Upper lobe of left lung (tissue), 6 donors: ENCODE results near the gene SLC26A3. TPM values are rescaled to one million over a fixed set of nuclear protein-coding genes. Genes with fewer than 3 reads are reported as not detected.

Source experiments
- ATAC-seq, 2 donors: fragments of 200-7000 bp; cut with Tn5 transposase; one replicate each; pipeline ENCODE4 v1.9.1; 2022; ENCODE audit warnings: mild to moderate bottlenecking in 2 of 2, moderate library complexity in 2 of 2; ENCODE audit not compliant: low FRiP score in 2 of 2
- DNase-seq, 2 donors: peaks; one replicate each; pipeline ENCODE4 v3.0.0-alpha.2; 2019 to 2020
- H3K27ac ChIP-seq, 4 donors: fragments of 200-600 bp; sonication (generic); one replicate each; pipeline ENCODE4 v1.5.1; 2016 to 2019
- H3K27me3 ChIP-seq, 4 donors: fragments of 200-600 bp; sonication (generic); one replicate each; pipeline ENCODE4 v1.5.1; 2017 to 2019
- H3K36me3 ChIP-seq, 4 donors: fragments of 200-600 bp; sonication (generic); one replicate each; pipeline ENCODE4 v1.5.1; 2016 to 2019
- H3K4me1 ChIP-seq, 4 donors: fragments of 200-600 bp; sonication (generic); one replicate each; pipeline ENCODE4 v1.5.1; 2018 to 2019
- H3K4me3 ChIP-seq, 4 donors: fragments of 200-600 bp; sonication (generic); one replicate each; pipeline ENCODE4 v1.5.1; 2017 to 2019; ENCODE audit warnings: mild to moderate bottlenecking in 2 of 4, moderate library complexity in 1 of 4
- H3K9me3 ChIP-seq, 4 donors: fragments of 200-600 bp; sonication (generic); one replicate each; pipeline ENCODE4 v1.5.1; 2018 to 2019
- EP300 ChIP-seq, 4 donors: sonication (generic); formaldehyde crosslinking; IDR thresholded peaks; one replicate each; pipeline ENCODE4 v1.5.1; 2017; ENCODE audit warnings: antibody characterized with exemption in 4 of 4, control low read depth in 2 of 4
- POLR2A ChIP-seq, 4 donors: fragments of 450-650 bp; IDR thresholded peaks; one replicate each; pipeline ENCODE4 v1.5.1; 2016 to 2017; ENCODE audit warnings: antibody characterized with exemption in 4 of 4, mild to moderate bottlenecking in 2 of 4
- POLR2AphosphoS5 ChIP-seq, 2 donors: sonication (generic); formaldehyde crosslinking; IDR thresholded peaks; one replicate each; pipeline ENCODE4 v1.5.1; 2017; ENCODE audit warnings: antibody characterized with exemption in 2 of 2
- WGBS, 2 donors: methylation state at CpG; one replicate each; pipeline ENCODE4 v1.1.5; 2017 to 2018; 5-methylcytosine and 5-hydroxymethylcytosine counted together
- total RNA-seq, 6 donors: library from RNA; depleted of rRNA in 4 of 6; stranded (reverse); fragments of >200 nt in 4 of 6; gene quantifications; one replicate each; pipeline versions ENCODE4 v1.1.0 to v1.2.1, GENCODE V29; 2016 to 2021
- TF ChIP-seq, protein P1 (sequence below), 6 experiments: fragments of 450-650 bp in 4 of 6; fragments of 200-600 bp in 2 of 6; sonication (generic) in 2 of 6; IDR thresholded peaks; one replicate each; pipeline ENCODE4 v1.5.1; 2016 to 2019; ENCODE audit warnings: antibody characterized with exemption in 6 of 6
- donor health status: DM: no; HTN: no; CAD: no; lungs with moderate emphysema.
- donor health status: DM: no; HTN: yes; CAD: no; lungs with severe emphysema.

SLC26A3 gene
- total RNA-seq, 6 donors from 2014 or later, result 0.43 to 5.4 (median 0.67) TPM; not detected in 3

GRCh38 chr7:107789647-107790046 lies 13.4 kb downstream of the SLC26A3 start:
- no peak overlapping the region for H3K4me3 ChIP-seq
- no peak for DNase-seq
- no peak for ATAC-seq
- WGBS, 2 donors, result 91 to 92% methylated on average over 6 of the region's 6 CpGs
- H3K9me3 ChIP-seq, result no peaks in the 10 kb centered on the region
- H3K27ac ChIP-seq, result no peak overlapping the region
- H3K36me3 ChIP-seq, result no peaks in the 10 kb centered on the region
- H3K27me3 ChIP-seq, result no peaks in the 10 kb centered on the region
- no peaks in the 10 kb centered on the region for H3K4me1 ChIP-seq
- no peak for TF ChIP-seq POLR2AphosphoS5 (IDR thresholded peaks at IDR 0.05)
- TF ChIP-seq, protein P1, sequence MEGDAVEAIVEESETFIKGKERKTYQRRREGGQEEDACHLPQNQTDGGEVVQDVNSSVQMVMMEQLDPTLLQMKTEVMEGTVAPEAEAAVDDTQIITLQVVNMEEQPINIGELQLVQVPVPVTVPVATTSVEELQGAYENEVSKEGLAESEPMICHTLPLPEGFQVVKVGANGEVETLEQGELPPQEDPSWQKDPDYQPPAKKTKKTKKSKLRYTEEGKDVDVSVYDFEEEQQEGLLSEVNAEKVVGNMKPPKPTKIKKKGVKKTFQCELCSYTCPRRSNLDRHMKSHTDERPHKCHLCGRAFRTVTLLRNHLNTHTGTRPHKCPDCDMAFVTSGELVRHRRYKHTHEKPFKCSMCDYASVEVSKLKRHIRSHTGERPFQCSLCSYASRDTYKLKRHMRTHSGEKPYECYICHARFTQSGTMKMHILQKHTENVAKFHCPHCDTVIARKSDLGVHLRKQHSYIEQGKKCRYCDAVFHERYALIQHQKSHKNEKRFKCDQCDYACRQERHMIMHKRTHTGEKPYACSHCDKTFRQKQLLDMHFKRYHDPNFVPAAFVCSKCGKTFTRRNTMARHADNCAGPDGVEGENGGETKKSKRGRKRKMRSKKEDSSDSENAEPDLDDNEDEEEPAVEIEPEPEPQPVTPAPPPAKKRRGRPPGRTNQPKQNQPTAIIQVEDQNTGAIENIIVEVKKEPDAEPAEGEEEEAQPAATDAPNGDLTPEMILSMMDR (IDR thresholded peaks at IDR 0.05), result no peak
- no peak for TF ChIP-seq EP300 (IDR thresholded peaks at IDR 0.05)
- TF ChIP-seq POLR2A (IDR thresholded peaks at IDR 0.05), result no peak

GRCh38 chr7:107788662-107789061 lies 14.4 kb downstream of the SLC26A3 start:
- ATAC-seq, result no peak
- Histone ChIP-seq H3K36me3 (no peaks in the 10 kb centered on the region), H3K4me1 (no peaks in the 10 kb centered on the region), H3K9me3 (no peaks in the 10 kb centered on the region), H3K27me3 (no peaks in the 10 kb centered on the region), H3K4me3 (no peak overlapping the region), H3K27ac (no peak overlapping the region)
- whole genome bisulfite sequencing, 2 donors, result 82 to 88% methylated on average over 3 of the region's 3 CpGs
- no peak for DNase-seq
- no peak for TF ChIP-seq EP300 (IDR thresholded peaks at IDR 0.05)
- TF ChIP-seq POLR2A (IDR thresholded peaks at IDR 0.05), result no peak
- TF ChIP-seq POLR2AphosphoS5 (IDR thresholded peaks at IDR 0.05), result no peak

DNA sequence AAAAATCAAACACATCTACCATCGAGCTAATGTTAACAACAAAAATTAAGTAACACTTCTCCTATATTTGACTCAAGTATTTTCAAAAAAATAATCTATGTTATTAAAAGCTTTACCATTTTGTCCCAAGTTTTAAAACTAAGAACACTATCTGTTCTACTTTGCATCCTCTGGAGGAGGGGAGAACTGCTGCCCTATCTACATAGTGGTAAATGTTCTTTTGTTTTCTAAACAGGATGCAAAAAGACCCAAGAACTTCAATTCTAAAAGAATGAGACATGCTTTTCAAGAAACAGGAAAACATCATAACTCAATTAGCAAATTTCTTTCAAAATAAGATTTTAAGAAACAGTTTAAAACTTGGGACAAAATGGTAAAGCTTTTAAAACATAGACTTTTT lies 14.8 kb downstream of the SLC26A3 start:
- H3K4me1 ChIP-seq, result no peaks in the 10 kb centered on the region
- DNase-seq (no peak), ATAC-seq (no peak)
- 89 to 90% methylated on average over 1 of the region's 1 CpG for WGBS, 2 donors
- no peak overlapping the region for H3K4me3 ChIP-seq
- no peaks in the 10 kb centered on the region for H3K27me3 ChIP-seq
- no peak overlapping the region for H3K27ac ChIP-seq
- H3K9me3 ChIP-seq, result no peaks in the 10 kb centered on the region
- TF ChIP-seq POLR2A (IDR thresholded peaks at IDR 0.05), result no peak
- TF ChIP-seq, protein P1 (IDR thresholded peaks at IDR 0.05), result no peak
- TF ChIP-seq POLR2AphosphoS5 (IDR thresholded peaks at IDR 0.05), result no peak
- TF ChIP-seq EP300 (IDR thresholded peaks at IDR 0.05), result no peak
- H3K36me3 ChIP-seq, result no peaks in the 10 kb centered on the region

DNA sequence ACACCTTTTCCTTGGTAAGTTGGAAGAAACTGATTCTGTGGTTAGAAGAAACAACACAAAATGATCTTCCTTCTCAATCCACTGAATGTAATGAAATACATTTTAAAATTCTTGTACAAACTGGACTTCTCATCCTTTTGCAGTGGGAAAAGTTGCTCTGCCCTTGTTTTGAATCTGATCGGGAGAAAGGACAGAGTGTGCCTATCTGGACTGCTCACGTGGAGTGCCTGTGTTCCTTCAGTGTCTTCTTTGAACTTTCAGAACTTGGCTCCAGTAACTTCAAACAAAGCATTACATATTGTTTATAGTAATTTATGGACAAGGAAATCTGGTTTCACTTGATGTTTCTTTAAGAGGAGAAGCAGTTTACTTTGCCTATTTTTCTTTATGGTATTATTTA lies 17.1 kb downstream of the SLC26A3 start:
- DNase-seq (no peak), ATAC-seq (no peak)
- Histone ChIP-seq H3K4me1 (no peaks in the 10 kb centered on the region), H3K9me3 (no peaks in the 10 kb centered on the region), H3K4me3 (no peak overlapping the region), H3K27me3 (no peaks in the 10 kb centered on the region), H3K27ac (no peak overlapping the region), H3K36me3 (no peaks in the 10 kb centered on the region)
- 22 to 24% methylated on average over 2 of the region's 2 CpGs for WGBS, 2 donors
- no peak for TF ChIP-seq POLR2AphosphoS5 (IDR thresholded peaks at IDR 0.05)
- no peak for TF ChIP-seq POLR2A (IDR thresholded peaks at IDR 0.05)
- no peak for TF ChIP-seq EP300 (IDR thresholded peaks at IDR 0.05)
- TF ChIP-seq, protein P1 (IDR thresholded peaks at IDR 0.05), result no peak

DNA sequence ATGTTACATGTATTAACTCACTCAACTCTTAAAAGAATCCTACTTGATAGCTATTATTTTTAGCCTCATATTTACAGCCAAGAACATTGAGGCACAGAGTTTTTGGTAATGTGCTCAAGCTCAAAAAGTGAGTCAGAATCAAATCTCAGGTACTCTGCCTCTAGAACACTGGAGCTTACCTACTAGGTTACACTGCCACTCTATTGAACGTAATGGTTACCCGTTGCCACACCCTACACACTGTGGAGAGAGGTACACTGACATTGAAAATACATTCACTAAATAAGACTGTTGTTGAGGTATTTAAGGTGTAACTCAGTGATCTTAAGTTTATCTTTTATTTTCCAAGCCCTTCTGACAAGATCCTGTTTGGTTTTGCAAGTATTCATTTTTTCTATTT lies 17.9 kb downstream of the SLC26A3 start:
- Histone ChIP-seq H3K9me3 (no peaks in the 10 kb centered on the region), H3K27ac (no peak overlapping the region), H3K27me3 (no peaks in the 10 kb centered on the region), H3K4me3 (no peak overlapping the region), H3K4me1 (no peaks in the 10 kb centered on the region), H3K36me3 (no peaks in the 10 kb centered on the region)
- no peak for ATAC-seq
- TF ChIP-seq EP300 (IDR thresholded peaks at IDR 0.05) (no peak), POLR2AphosphoS5 (IDR thresholded peaks at IDR 0.05) (no peak), POLR2A (IDR thresholded peaks at IDR 0.05) (no peak)
- TF ChIP-seq, protein P1 (IDR thresholded peaks at IDR 0.05), result no peak
- WGBS, 2 donors, result 83 to 88% methylated on average over 2 of the region's 2 CpGs
- no peak for DNase-seq
